ENCODE data around the gene FHL3. TPM values are rescaled to one million over a fixed set of nuclear protein-coding genes. Genes with fewer than 3 reads are reported as not detected.

FHL3 gene
- total RNA-seq: 10 to 100 TPM; 55.6 to 80.7 TPM
- long read RNA-seq, donor 1, transcript FHL3-201 (6 exons, 1,647 nt): major isoform, 7 of 12 reads
- long read RNA-seq, donor 1, partial matches to known transcripts: 1 of 12 reads
- long read RNA-seq, donor 1, other reads (novel, unspliced or antisense): 2 of 12 reads
- long read RNA-seq, donor 2, transcript FHL3-203 (6 exons, 1,091 nt): minor isoform, 9 of 62 reads
- long read RNA-seq, donor 2, transcript FHL3-201 (6 exons, 1,647 nt): major isoform, 16 of 62 reads
- long read RNA-seq, donor 2, partial matches to known transcripts: 15 of 62 reads
- long read RNA-seq, donor 2, other reads (novel, unspliced or antisense): 19 of 62 reads

- intact Hi-C loops (cut with DNase I): no loop called here
- DNase-seq (ENCODE audit: low spot score): peak; percentile 89
Observed at GRCh38 chr1:38005195-38006007, at the start of gene FHL3. FHL3 (minus strand) TSS chr1:38005514; CDS start chr1:37999412, 6,102 bp downstream.

GRCh38 chr1:38053416-38054091, 48.2 kb upstream of the FHL3 start:
- DNase-seq (ENCODE audit: low spot score): no peak
- intact Hi-C loops (cut with DNase I): no loop called here

- intact Hi-C loops (cut with DNase I): no loop called here
- no peak for DNase-seq (ENCODE audit: low spot score)
Observed at GRCh38 chr1:38052750-38053415, 47.6 kb upstream of the FHL3 start.

GRCh38 chr1:38051079-38051543, 45.8 kb upstream of the FHL3 start:
- no peak for DNase-seq (ENCODE audit: low spot score)
- intact Hi-C loops (cut with DNase I): no loop called here

- DNase-seq (ENCODE audit: low spot score): no peak
- intact Hi-C loops (cut with DNase I): no loop called here
Observed at GRCh38 chr1:38050397-38051078, 45.2 kb upstream of the FHL3 start.

GRCh38 chr1:38047603-38048141, 42.4 kb upstream of the FHL3 start:
- DNase-seq (ENCODE audit: low spot score): no peak
- intact Hi-C loops (cut with DNase I): loop anchor here (1.0 to 10.0 kb wide), 3 partner anchors 22 to 767 kb away; no protein-coding TSS in a partner anchor

GRCh38 chr1:38046884-38047602, 41.7 kb upstream of the FHL3 start:
- DNase-seq (ENCODE audit: low spot score): peak; percentile 92
- intact Hi-C loops (cut with DNase I): loop anchor here (2.0 to 10.0 kb wide), 2 partner anchors 470 to 768 kb away; no protein-coding TSS in a partner anchor

- no peak for DNase-seq (ENCODE audit: low spot score)
- intact Hi-C loops (cut with DNase I): loop anchor here (2.0 to 10.0 kb wide), 2 partner anchors 470 to 768 kb away; no protein-coding TSS in a partner anchor
Observed at GRCh38 chr1:38046333-38046883, 41.1 kb upstream of the FHL3 start, which contains the start of gene POU3F1. POU3F1 (minus strand) TSS chr1:38046793; CDS start chr1:38046743, 50 bp downstream.

GRCh38 chr1:38045401-38046332, 40.4 kb upstream of the FHL3 start:
- intact Hi-C loops (cut with DNase I): loop anchor here (2.0 to 10.0 kb wide), 2 partner anchors 471 to 769 kb away; no protein-coding TSS in a partner anchor
- DNase-seq (ENCODE audit: low spot score): no peak

GRCh38 chr1:38044221-38045215, 39.2 kb upstream of the FHL3 start:
- no peak for DNase-seq (ENCODE audit: low spot score)
- intact Hi-C loops (cut with DNase I): loop anchor here in 1 of 2 donors (10.0 kb wide), 1 partner anchor 770 kb away; no protein-coding TSS in a partner anchor

GRCh38 chr1:38043036-38043747, 37.9 kb upstream of the FHL3 start:
- intact Hi-C loops (cut with DNase I): loop anchor here in 1 of 2 donors (10.0 kb wide), 1 partner anchor 772 kb away; no protein-coding TSS in a partner anchor
- DNase-seq (ENCODE audit: low spot score): no peak

- peak; percentile 73 for DNase-seq (ENCODE audit: low spot score)
- intact Hi-C loops (cut with DNase I): loop anchor here in 1 of 2 donors (10.0 kb wide), 1 partner anchor 773 kb away; no protein-coding TSS in a partner anchor
Observed at GRCh38 chr1:38041936-38042834, 36.9 kb upstream of the FHL3 start.
